ENCODE results near the gene EIF2B2. TPM values are rescaled to one million over a fixed set of nuclear protein-coding genes. Genes with fewer than 3 reads are reported as not detected.

EIF2B2 gene
- total RNA-seq, 2 donors from 2014 or later: 32.7 to 39.8 TPM

GRCh38 chr14:74980731-74981461 is 21.8 kb upstream of the EIF2B2 start:
- no peak overlapping the region for H3K4me3 ChIP-seq
- ATAC-seq (ENCODE audit: insufficient number of reproducible peaks, low FRiP score, low read depth): peak; percentile 70
- no peaks in the 10 kb centered on the region for H3K27me3 ChIP-seq (replicated peaks; ENCODE audit: insufficient read depth)
- peaks cover 29 to 75% of the 10 kb centered on the region in 2 donors for H3K4me1 ChIP-seq (ENCODE audit: control insufficient read depth in 1 of 2, low read depth in 2 of 2)
- no peaks in the 10 kb centered on the region for H3K9me3 ChIP-seq
- H3K36me3 ChIP-seq: no peaks in the 10 kb centered on the region
- DNase-seq (ENCODE audit: low spot score): no peak
- H3K27ac ChIP-seq: peak overlapping the region; percentile 90 to 96
- TF ChIP-seq CTCF (IDR thresholded peaks at IDR 0.05): no peak

GRCh38 chr14:74981462-74981782 is 21.3 kb upstream of the EIF2B2 start:
- H3K27ac ChIP-seq: peak overlapping the region; percentile 90 to 96
- DNase-seq (ENCODE audit: low spot score) (no peak), ATAC-seq (ENCODE audit: insufficient number of reproducible peaks, low FRiP score, low read depth) (no peak)
- H3K36me3 ChIP-seq: no peaks in the 10 kb centered on the region
- H3K27me3 ChIP-seq (replicated peaks; ENCODE audit: insufficient read depth): no peaks in the 10 kb centered on the region
- peaks cover 29 to 75% of the 10 kb centered on the region in 2 donors for H3K4me1 ChIP-seq (ENCODE audit: control insufficient read depth in 1 of 2, low read depth in 2 of 2)
- no peak overlapping the region for H3K4me3 ChIP-seq
- no peaks in the 10 kb centered on the region for H3K9me3 ChIP-seq
- TF ChIP-seq CTCF (IDR thresholded peaks at IDR 0.05): no peak

GRCh38 chr14:74981833-74982232 is 20.9 kb upstream of the EIF2B2 start:
- Histone ChIP-seq H3K36me3 (no peaks in the 10 kb centered on the region), H3K27ac (peak overlapping the region; percentile 90 to 96), H3K27me3 (replicated peaks; ENCODE audit: insufficient read depth) (no peaks in the 10 kb centered on the region), H3K4me1 (ENCODE audit: control insufficient read depth in 1 of 2, low read depth in 2 of 2) (peaks cover 29 to 75% of the 10 kb centered on the region in 2 donors), H3K9me3 (no peaks in the 10 kb centered on the region), H3K4me3 (no peak overlapping the region)
- no peak for TF ChIP-seq CTCF (IDR thresholded peaks at IDR 0.05)
- ATAC-seq (ENCODE audit: insufficient number of reproducible peaks, low FRiP score, low read depth): no peak
- DNase-seq (ENCODE audit: low spot score): no peak

- H3K9me3 ChIP-seq: no peaks in the 10 kb centered on the region
- H3K27me3 ChIP-seq (replicated peaks; ENCODE audit: insufficient read depth): no peaks in the 10 kb centered on the region
- TF ChIP-seq CTCF (IDR thresholded peaks at IDR 0.05): no peak
- no peak for DNase-seq (ENCODE audit: low spot score)
- no peaks in the 10 kb centered on the region for H3K36me3 ChIP-seq
- H3K27ac ChIP-seq: peak overlapping the region; percentile 90 to 96
- ATAC-seq (ENCODE audit: insufficient number of reproducible peaks, low FRiP score, low read depth): no peak
- H3K4me3 ChIP-seq: no peak overlapping the region
- peaks cover 29 to 75% of the 10 kb centered on the region in 2 donors for H3K4me1 ChIP-seq (ENCODE audit: control insufficient read depth in 1 of 2, low read depth in 2 of 2)
These were observed 20.1 kb upstream of the EIF2B2 start for GRCh38 chr14:74982661-74983060.

- DNase-seq (ENCODE audit: low spot score): no peak
- peak overlapping the region; percentile 90 to 96 for H3K27ac ChIP-seq
- H3K4me3 ChIP-seq: no peak overlapping the region
- no peak for TF ChIP-seq CTCF (IDR thresholded peaks at IDR 0.05)
- H3K36me3 ChIP-seq: no peaks in the 10 kb centered on the region
- ATAC-seq (ENCODE audit: insufficient number of reproducible peaks, low FRiP score, low read depth): no peak
- no peaks in the 10 kb centered on the region for H3K27me3 ChIP-seq (replicated peaks; ENCODE audit: insufficient read depth)
- peaks cover 29 to 68% of the 10 kb centered on the region in 2 donors for H3K4me1 ChIP-seq (ENCODE audit: control insufficient read depth in 1 of 2, low read depth in 2 of 2)
- no peaks in the 10 kb centered on the region for H3K9me3 ChIP-seq
These were observed 19.4 kb upstream of the EIF2B2 start for GRCh38 chr14:74983343-74983742.
